Endodermal cell (in vitro differentiated cells): ENCODE results near the gene C19orf81. TPM values are rescaled to one million over a fixed set of nuclear protein-coding genes. Genes with fewer than 3 reads are reported as not detected.

ENCODE experiments used
- DNase-seq: peaks from one replicate; pipeline ENCODE4 v3.0.0-alpha.2; 2017
- H3K27ac ChIP-seq: 2 replicates; pipeline ENCODE4 v1.5.1; 2013; ENCODE audit warnings: mild to moderate bottlenecking, low read depth, low read length, moderate library complexity
- H3K27me3 ChIP-seq: 2 replicates; pipeline ENCODE4 v1.6.1; 2013; ENCODE audit warnings: mild to moderate bottlenecking, low read length, moderate library complexity; ENCODE audit not compliant: insufficient read depth, control insufficient read depth, poor library complexity, severe bottlenecking
- H3K36me3 ChIP-seq: 2 replicates; pipeline ENCODE4 v1.7.0; 2013; ENCODE audit warnings: mild to moderate bottlenecking, low read length, moderate library complexity; ENCODE audit not compliant: control insufficient read depth, insufficient read depth
- H3K4me1 ChIP-seq: one replicate; pipeline ENCODE4 v1.7.0; 2013; ENCODE audit warnings: low read length; ENCODE audit not compliant: control insufficient read depth, insufficient read depth
- H3K4me3 ChIP-seq: 2 replicates; pipeline ENCODE4 v1.5.1; 2013; ENCODE audit warnings: mild to moderate bottlenecking, low read length, moderate library complexity
- H3K9ac ChIP-seq: 2 replicates; pipeline ENCODE4 v1.6.1; 2013; ENCODE audit warnings: mild to moderate bottlenecking, low read length, moderate library complexity; ENCODE audit not compliant: poor library complexity, severe bottlenecking; ENCODE audit errors: extremely low read depth
- H3K9me3 ChIP-seq: 2 replicates; pipeline ENCODE4 v1.6.1; 2013; ENCODE audit warnings: mild to moderate bottlenecking, low read length, moderate library complexity; ENCODE audit not compliant: control insufficient read depth
- H3K27ac Mint-ChIP-seq: 2 replicates; pipeline ENCODE4 v1.8.0; 2020; ENCODE audit warnings: mixed read lengths
- H3K27me3 Mint-ChIP-seq: 2 replicates; pipeline ENCODE4 v1.8.0; 2021; ENCODE audit warnings: mild to moderate bottlenecking, mixed read lengths; ENCODE audit not compliant: insufficient read depth
- H3K36me3 Mint-ChIP-seq: 2 replicates; pipeline ENCODE4 v1.8.0; 2020; ENCODE audit warnings: low read depth, mixed read lengths
- H3K4me1 Mint-ChIP-seq: 2 replicates; pipeline ENCODE4 v1.8.0; 2020; ENCODE audit warnings: mixed read lengths
- H3K4me3 Mint-ChIP-seq: 2 replicates; pipeline ENCODE4 v1.8.0; 2020; ENCODE audit warnings: mild to moderate bottlenecking, moderate library complexity, mixed read lengths
- H3K9me3 Mint-ChIP-seq: 2 replicates; pipeline ENCODE4 v1.8.0; 2020; ENCODE audit warnings: mild to moderate bottlenecking, mixed read lengths
- CTCF ChIP-seq: fragments of 200-600 bp; sonication (generic); conservative IDR thresholded peaks from 2 replicates; pipeline ENCODE4 v1.5.0; 2021; ENCODE audit warnings: antibody characterized with exemption, mild to moderate bottlenecking
- WGBS, 2 experiments: methylation state at CpG; one replicate each; pipeline versions ENCODE4 v1.1.5 to v1.1.7; 2013; ENCODE audit warnings: missing lambda C conversion rate in 2 of 2, mixed read lengths in 1 of 2; ENCODE audit not compliant: insufficient coverage in 1 of 2, insufficient read length in 1 of 2; 5-methylcytosine and 5-hydroxymethylcytosine counted together
- total RNA-seq, 2 donors: library from RNA; stranded (reverse); fragmentation: NEBNext Ultra II Directional in 1 of 2; extraction: Animal tissue kit (Norgen Biotek cat#: 25700) in 1 of 2; gene quantifications; 2 replicates in 1 of 2; 3 replicates in 1 of 2; pipeline ENCODE4 v1.2.1, GENCODE V29; 2021

The C19orf81 gene
- total RNA-seq, 2 donors from 2014 or later = 11.3 to 26.8 TPM

GRCh38 chr19:50664204-50664603 lies 15.0 kb downstream of the C19orf81 start:
- no peaks in the 10 kb centered on the region for H3K9me3 Mint-ChIP-seq

GRCh38 chr19:50666346-50667176 lies 17.3 kb downstream of the C19orf81 start:
- Mint-ChIP-seq H3K27ac (no peak overlapping the region), H3K9me3 (no peaks in the 10 kb centered on the region), H3K4me1 (peaks cover 3% of the 10 kb centered on the region), H3K4me3 (no peak overlapping the region), H3K27me3 (peaks cover 86% of the 10 kb centered on the region), H3K36me3 (no peaks in the 10 kb centered on the region)
- H3K27me3 ChIP-seq = peaks cover 31% of the 10 kb centered on the region
- no peak overlapping the region for H3K4me3 ChIP-seq
- H3K9me3 ChIP-seq = no peaks in the 10 kb centered on the region
- no peak for TF ChIP-seq CTCF
- no peaks in the 10 kb centered on the region for H3K4me1 ChIP-seq
- no peak overlapping the region for H3K9ac ChIP-seq
- H3K36me3 ChIP-seq = no peaks in the 10 kb centered on the region
- H3K27ac ChIP-seq = no peak overlapping the region
- WGBS, 2 experiments = 86 to 87% methylated on average over 14 to 47 of the region's 47 CpGs
- no peak for DNase-seq

More at GRCh38 chr19:50664204-50664603, 15.0 kb downstream of the C19orf81 start:
- Mint-ChIP-seq H3K4me3 (no peak overlapping the region), H3K4me1 (peaks cover 4% of the 10 kb centered on the region), H3K27me3 (peaks cover 74% of the 10 kb centered on the region), H3K36me3 (no peaks in the 10 kb centered on the region), H3K27ac (no peak overlapping the region)
- Histone ChIP-seq H3K4me1 (no peaks in the 10 kb centered on the region), H3K27me3 (peaks cover 18% of the 10 kb centered on the region), H3K9ac (no peak overlapping the region), H3K36me3 (no peaks in the 10 kb centered on the region), H3K4me3 (no peak overlapping the region), H3K27ac (no peak overlapping the region), H3K9me3 (no peaks in the 10 kb centered on the region)
- DNase-seq = no peak
- WGBS, 2 experiments = 79 to 91% methylated on average over 5 to 6 of the region's 6 CpGs
- no peak for TF ChIP-seq CTCF

GRCh38 chr19:50667177-50667758 lies 18.0 kb downstream of the C19orf81 start:
- Mint-ChIP-seq H3K27ac (no peak overlapping the region), H3K36me3 (no peaks in the 10 kb centered on the region), H3K4me3 (no peak overlapping the region), H3K27me3 (peaks cover 86% of the 10 kb centered on the region), H3K4me1 (peaks cover 3% of the 10 kb centered on the region), H3K9me3 (no peaks in the 10 kb centered on the region)
- Histone ChIP-seq H3K9ac (no peak overlapping the region), H3K9me3 (no peaks in the 10 kb centered on the region), H3K4me3 (no peak overlapping the region), H3K4me1 (no peaks in the 10 kb centered on the region), H3K27ac (no peak overlapping the region), H3K36me3 (no peaks in the 10 kb centered on the region), H3K27me3 (peaks cover 31% of the 10 kb centered on the region)
- WGBS, 2 experiments = 65 to 81% methylated on average over 15 to 56 of the region's 56 CpGs
- no peak for DNase-seq
- TF ChIP-seq CTCF = no peak
